ENCODE data around the gene NPAP1.

Gene NPAP1

DNA sequence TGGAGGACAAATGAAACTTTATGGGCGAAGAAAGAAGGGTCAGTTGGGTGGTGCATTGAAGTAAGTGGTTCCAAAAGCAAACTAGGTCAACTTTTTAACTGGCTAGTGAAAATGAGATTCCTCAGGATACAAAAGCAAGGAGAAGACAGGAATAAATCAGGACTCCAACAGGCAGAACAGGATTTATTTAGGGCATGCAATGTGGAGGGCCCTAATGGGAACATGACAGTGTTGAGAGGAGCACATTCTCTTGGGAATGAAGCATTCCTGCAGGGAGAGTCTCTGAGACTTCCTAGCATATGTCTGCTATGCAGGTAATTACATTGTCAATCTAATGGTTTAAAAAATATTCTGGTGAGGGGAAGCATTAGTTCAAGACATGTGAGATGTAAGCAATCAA is 8.7 kb downstream of the NPAP1 start:
- H3K36me3 ChIP-seq (ENCODE audit: insufficient read depth, low read length), result no peaks in the 10 kb centered on the region

DNA sequence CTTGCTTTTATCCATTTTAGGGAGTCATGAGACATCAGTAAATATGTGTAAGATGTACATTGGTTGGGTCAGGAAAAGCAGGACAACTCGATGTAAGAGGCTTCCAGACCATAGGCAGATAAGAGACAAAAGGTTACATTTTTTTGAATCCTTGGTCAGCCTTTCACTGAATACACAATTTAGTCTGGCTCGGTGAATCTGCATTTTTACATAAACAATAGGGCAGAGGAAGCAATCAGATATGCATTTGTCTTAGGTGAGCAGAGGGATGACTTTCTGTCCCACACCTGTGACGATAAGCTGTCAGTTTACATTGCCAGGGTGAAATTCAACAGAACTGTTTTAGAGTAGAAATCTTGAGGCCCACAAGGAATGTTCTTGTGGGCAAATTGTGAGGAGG is 20.6 kb downstream of the NPAP1 start:
- Histone ChIP-seq H3K27me3 (ENCODE audit: control insufficient read depth, insufficient read depth, low read length) (no peaks in the 10 kb centered on the region), H3K4me1 (ENCODE audit: control insufficient read depth, insufficient read depth, low read length) (no peaks in the 10 kb centered on the region), H3K4me2 (ENCODE audit: low read length) (no peak overlapping the region), H3K9ac (ENCODE audit: low read depth, low read length) (no peak overlapping the region), H3K36me3 (ENCODE audit: insufficient read depth, low read length) (no peaks in the 10 kb centered on the region), H3K4me3 (ENCODE audit: low read length) (no peak overlapping the region), H3K9me3 (replicated peaks; ENCODE audit: low read length) (no peaks in the 10 kb centered on the region)

More for the DNA sequence above, 8.7 kb downstream of the NPAP1 start:
- Histone ChIP-seq H3K27me3 (ENCODE audit: control insufficient read depth, insufficient read depth, low read length) (no peaks in the 10 kb centered on the region), H3K9ac (ENCODE audit: low read depth, low read length) (no peak overlapping the region), H3K9me3 (replicated peaks; ENCODE audit: low read length) (peaks cover 17% of the 10 kb centered on the region), H3K4me2 (ENCODE audit: low read length) (no peak overlapping the region), H3K4me1 (ENCODE audit: control insufficient read depth, insufficient read depth, low read length) (no peaks in the 10 kb centered on the region), H3K4me3 (ENCODE audit: low read length) (no peak overlapping the region)

GRCh38 chr15:24696842-24697241 is 21.3 kb downstream of the NPAP1 start:
- Histone ChIP-seq H3K4me1 (ENCODE audit: control insufficient read depth, insufficient read depth, low read length) (no peaks in the 10 kb centered on the region), H3K27me3 (ENCODE audit: control insufficient read depth, insufficient read depth, low read length) (no peaks in the 10 kb centered on the region), H3K9me3 (replicated peaks; ENCODE audit: low read length) (no peaks in the 10 kb centered on the region), H3K9ac (ENCODE audit: low read depth, low read length) (no peak overlapping the region), H3K4me3 (ENCODE audit: low read length) (no peak overlapping the region), H3K4me2 (ENCODE audit: low read length) (no peak overlapping the region), H3K36me3 (ENCODE audit: insufficient read depth, low read length) (no peaks in the 10 kb centered on the region)

- no peaks in the 10 kb centered on the region for H3K4me1 ChIP-seq (ENCODE audit: control insufficient read depth, insufficient read depth, low read length)
- no peak overlapping the region for H3K4me3 ChIP-seq (ENCODE audit: low read length)
- H3K36me3 ChIP-seq (ENCODE audit: insufficient read depth, low read length), result no peaks in the 10 kb centered on the region
- H3K27me3 ChIP-seq (ENCODE audit: control insufficient read depth, insufficient read depth, low read length), result no peaks in the 10 kb centered on the region
- H3K4me2 ChIP-seq (ENCODE audit: low read length), result no peak overlapping the region
- H3K9ac ChIP-seq (ENCODE audit: low read depth, low read length), result no peak overlapping the region
- peaks cover 8% of the 10 kb centered on the region for H3K9me3 ChIP-seq (replicated peaks; ENCODE audit: low read length)
These were observed 42.9 kb downstream of the NPAP1 start for GRCh38 chr15:24718289-24719082.

- peaks cover 23% of the 10 kb centered on the region for H3K9me3 ChIP-seq (replicated peaks; ENCODE audit: low read length)
- no peak overlapping the region for H3K4me3 ChIP-seq (ENCODE audit: low read length)
- no peak overlapping the region for H3K4me2 ChIP-seq (ENCODE audit: low read length)
These were observed 54.2 kb downstream of the NPAP1 start for GRCh38 chr15:24729760-24730159.

More at GRCh38 chr15:24729760-24730159, 54.2 kb downstream of the NPAP1 start:
- Histone ChIP-seq H3K4me1 (ENCODE audit: control insufficient read depth, insufficient read depth, low read length) (no peaks in the 10 kb centered on the region), H3K9ac (ENCODE audit: low read depth, low read length) (no peak overlapping the region), H3K36me3 (ENCODE audit: insufficient read depth, low read length) (no peaks in the 10 kb centered on the region), H3K27me3 (ENCODE audit: control insufficient read depth, insufficient read depth, low read length) (no peaks in the 10 kb centered on the region)

Data from skeletal muscle satellite cell (primary cell).